H7 (cell line): ENCODE measurements around the gene CAMKK1. TPM values are rescaled to one million over a fixed set of nuclear protein-coding genes. Genes with fewer than 3 reads are reported as not detected.

ENCODE experiments used
- DNase-seq: peaks from one replicate; pipeline ENCODE4 v3.0.0; 2012
- H3K27me3 ChIP-seq: 2 replicates; pipeline ENCODE4 v1.6.0; 2011; ENCODE audit warnings: mild to moderate bottlenecking, low read length; ENCODE audit not compliant: control insufficient read depth, insufficient read depth
- H3K36me3 ChIP-seq: replicated peaks from 2 replicates; pipeline ENCODE4 v1.5.1; 2011; ENCODE audit warnings: low read length; ENCODE audit not compliant: control insufficient read depth, insufficient read depth
- H3K4me3 ChIP-seq: 2 replicates; pipeline ENCODE4 v1.5.1; 2011; ENCODE audit warnings: low read depth, mild to moderate bottlenecking, control low read depth, low read length, moderate library complexity; ENCODE audit not compliant: insufficient read depth
- total RNA-seq: library from RNA; depleted of rRNA; stranded (reverse); fragments of >200 nt; shearing (Covaris generic); gene quantifications from 2 replicates; pipeline ENCODE4 v1.2.3, GENCODE V29; 2014

The CAMKK1 gene
- total RNA-seq, 1 experiment from 2014 or later: 6.0 TPM

DNA sequence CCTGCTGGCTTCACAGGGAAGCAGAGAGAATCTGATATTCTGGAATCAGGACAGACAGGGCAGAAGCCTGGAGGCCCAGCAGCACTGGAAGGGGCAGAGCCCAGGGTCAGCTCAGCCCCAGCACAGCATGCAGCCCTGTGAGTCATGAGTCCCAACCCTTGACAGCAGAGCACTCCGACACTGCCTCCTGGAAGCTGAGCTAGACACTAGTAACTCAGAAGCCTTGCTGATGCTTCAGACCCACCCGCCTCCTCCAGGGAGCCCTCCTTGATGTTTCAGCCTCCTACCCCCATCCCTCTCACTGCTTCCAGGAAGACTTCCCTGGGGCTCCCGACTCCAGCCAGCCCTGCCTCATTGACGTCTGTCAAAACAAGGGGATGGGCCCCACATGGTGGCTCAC is 6.9 kb downstream of the CAMKK1 start:
- Histone ChIP-seq H3K4me3 (no peak overlapping the region), H3K27me3 (no peaks in the 10 kb centered on the region)
- no peak for DNase-seq

DNA sequence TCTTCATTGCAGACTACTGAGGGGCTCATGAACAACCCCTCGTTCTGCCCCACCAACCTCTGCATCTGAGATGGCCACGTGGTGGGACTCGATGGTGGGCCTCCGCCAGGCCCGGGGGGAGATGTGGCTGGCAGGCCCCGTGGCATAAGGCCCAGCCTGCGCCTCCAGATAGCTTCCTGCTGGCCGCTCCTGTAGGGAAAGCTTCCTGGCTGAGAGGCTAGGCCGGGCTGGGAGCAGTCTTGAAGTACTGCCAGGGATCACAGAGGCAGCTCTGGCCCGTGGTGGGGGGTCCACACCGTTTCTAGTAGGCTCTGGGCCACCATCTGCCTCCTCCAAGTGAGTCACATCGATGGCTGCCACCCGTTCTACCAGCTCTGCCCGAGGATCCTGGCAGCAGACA is 7.6 kb downstream of the CAMKK1 start:
- DNase-seq: no peak
- Histone ChIP-seq H3K4me3 (no peak overlapping the region), H3K27me3 (no peaks in the 10 kb centered on the region), H3K36me3 (peaks cover 4% of the 10 kb centered on the region; the same call in 1 of the 2 replicates)

More for the DNA sequence above, 6.9 kb downstream of the CAMKK1 start:
- peaks cover 4% of the 10 kb centered on the region; the same call in 1 of the 2 replicates for H3K36me3 ChIP-seq

DNA sequence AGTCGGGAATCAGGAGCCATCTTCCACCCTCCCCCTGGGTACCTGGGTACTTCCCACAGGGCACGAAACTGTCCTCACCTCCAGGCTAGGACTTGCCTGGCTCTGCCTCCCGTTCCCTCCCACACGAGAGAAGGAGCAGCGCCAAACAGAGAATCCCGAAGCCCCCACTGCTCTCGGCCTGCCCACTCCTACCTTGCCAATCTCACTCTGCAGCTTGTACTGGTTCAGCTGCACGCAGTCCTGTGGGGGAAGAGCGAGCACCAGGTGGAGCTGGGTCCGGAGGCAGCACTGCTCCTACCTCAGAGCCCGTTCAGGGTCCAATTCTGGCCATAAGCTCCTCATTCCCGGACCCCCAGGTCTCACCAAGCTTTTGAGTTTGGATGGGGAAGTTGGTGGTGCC is 8.7 kb downstream of the CAMKK1 start:
- no peak overlapping the region for H3K4me3 ChIP-seq
- H3K36me3 ChIP-seq: peaks cover 4% of the 10 kb centered on the region; the same call in 1 of the 2 replicates
- no peak for DNase-seq
- no peaks in the 10 kb centered on the region for H3K27me3 ChIP-seq

GRCh38 chr17:3882276-3882675 is 10.6 kb downstream of the CAMKK1 start:
- no peak for DNase-seq
- Histone ChIP-seq H3K36me3 (peaks cover 4% of the 10 kb centered on the region), H3K27me3 (no peaks in the 10 kb centered on the region), H3K4me3 (no peak overlapping the region)

- no peak overlapping the region for H3K4me3 ChIP-seq
- no peaks in the 10 kb centered on the region for H3K27me3 ChIP-seq
- no peak for DNase-seq
- peaks cover 4% of the 10 kb centered on the region for H3K36me3 ChIP-seq
These were observed 11.9 kb downstream of the CAMKK1 start for GRCh38 chr17:3880983-3881382.

- no peak for DNase-seq
- no peak overlapping the region for H3K4me3 ChIP-seq
- no peaks in the 10 kb centered on the region for H3K27me3 ChIP-seq
- H3K36me3 ChIP-seq: peaks cover 1% of the 10 kb centered on the region
These were observed 13.0 kb downstream of the CAMKK1 start for GRCh38 chr17:3879591-3880417.

DNA sequence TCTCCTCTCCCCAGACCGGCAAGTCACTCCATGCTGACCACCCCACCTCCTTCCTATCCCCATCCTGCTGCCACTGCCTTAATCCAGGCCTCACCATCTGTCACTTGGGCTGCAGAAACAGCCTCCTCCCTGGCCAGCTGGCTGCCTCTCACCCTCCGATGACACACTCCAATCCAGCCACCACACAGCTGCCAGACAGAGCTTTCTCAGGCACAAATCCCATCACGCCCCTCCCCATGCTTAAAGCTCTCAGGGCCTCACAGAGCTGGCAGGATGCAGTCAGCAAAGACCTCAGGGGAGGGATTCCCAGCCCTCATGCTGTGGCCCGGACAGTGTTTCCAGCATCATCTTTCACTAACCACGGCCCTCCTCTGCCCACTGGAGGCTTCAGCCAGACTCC is 13.7 kb downstream of the CAMKK1 start:
- no peak for DNase-seq
- no peak overlapping the region for H3K4me3 ChIP-seq
- no peaks in the 10 kb centered on the region; the same call in none of the 2 replicates for H3K36me3 ChIP-seq
- H3K27me3 ChIP-seq: no peaks in the 10 kb centered on the region

- Histone ChIP-seq H3K4me3 (no peak overlapping the region), H3K27me3 (no peaks in the 10 kb centered on the region), H3K36me3 (peaks cover 3% of the 10 kb centered on the region)
- DNase-seq: no peak
These were observed 15.6 kb downstream of the CAMKK1 start for GRCh38 chr17:3877220-3877619.

DNA sequence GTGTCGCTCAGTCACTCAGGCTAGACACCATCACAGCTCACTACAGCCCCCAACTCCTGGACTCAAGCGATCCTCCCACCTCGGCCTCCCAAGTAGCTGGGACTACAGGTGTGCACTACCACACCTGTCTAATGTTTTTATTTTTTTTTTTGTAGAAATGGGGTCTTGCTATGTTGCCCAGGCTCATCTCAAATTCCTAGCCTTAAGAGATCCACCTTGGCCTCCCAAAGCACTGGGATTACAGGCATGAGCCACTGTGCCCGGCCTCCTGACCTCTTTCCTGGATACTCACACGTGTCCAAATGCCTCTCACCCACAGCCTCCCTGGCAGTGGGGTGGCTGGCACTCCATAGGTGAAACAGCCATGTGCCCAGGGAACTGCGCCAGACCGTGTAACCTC is 17.5 kb downstream of the CAMKK1 start:
- Histone ChIP-seq H3K36me3 (peaks cover 6% of the 10 kb centered on the region), H3K4me3 (no peak overlapping the region), H3K27me3 (no peaks in the 10 kb centered on the region)
- DNase-seq: no peak

DNA sequence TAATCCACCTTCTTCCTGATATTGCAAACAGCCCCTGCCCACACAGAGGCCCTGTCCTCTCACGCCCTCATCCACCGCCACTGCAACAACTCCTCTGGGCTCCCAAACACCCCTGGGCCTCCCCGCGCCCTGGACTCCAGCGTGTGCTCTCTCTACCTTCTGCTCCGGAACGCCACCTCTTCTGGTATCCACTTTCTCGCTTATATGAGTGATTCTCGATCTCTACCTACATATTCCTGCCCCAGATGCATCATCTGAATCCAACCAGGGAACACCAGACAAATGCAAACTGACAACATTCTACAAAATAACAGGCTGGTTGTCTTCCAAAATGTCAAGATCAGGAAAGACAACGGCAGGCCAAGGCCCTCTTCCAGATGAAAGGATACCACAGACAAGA is 19.0 kb downstream of the CAMKK1 start:
- peaks cover 6% of the 10 kb centered on the region for H3K36me3 ChIP-seq
- DNase-seq: no peak
- H3K27me3 ChIP-seq: no peaks in the 10 kb centered on the region
- H3K4me3 ChIP-seq: no peak overlapping the region

- Histone ChIP-seq H3K36me3 (peaks cover 6% of the 10 kb centered on the region), H3K4me3 (no peak overlapping the region), H3K27me3 (no peaks in the 10 kb centered on the region)
- DNase-seq: no peak
These were observed 22.0 kb downstream of the CAMKK1 start for GRCh38 chr17:3870871-3871306.

DNA sequence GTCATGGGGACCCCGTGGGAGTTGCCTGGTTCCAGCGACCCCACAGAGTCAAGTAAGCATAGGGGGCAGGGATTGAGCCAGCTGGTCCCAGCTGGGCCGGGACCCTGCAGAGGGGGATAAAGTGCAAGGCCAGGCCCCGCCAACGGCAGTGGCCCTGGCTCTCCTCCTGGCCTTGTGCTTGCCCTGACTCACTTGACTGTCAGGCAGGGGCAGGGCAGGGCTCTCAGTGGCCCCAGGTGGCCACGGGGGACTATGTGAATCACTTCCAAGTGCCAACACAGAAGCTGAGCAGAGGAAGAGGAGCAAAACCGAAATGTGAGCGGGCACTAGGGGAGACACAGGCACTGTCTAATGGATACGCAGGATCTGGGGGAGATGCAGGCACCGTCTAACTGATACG is 25.2 kb downstream of the CAMKK1 start:
- H3K36me3 ChIP-seq: peaks cover 4% of the 10 kb centered on the region; the same call in 1 of the 2 replicates
- no peak overlapping the region for H3K4me3 ChIP-seq
- no peaks in the 10 kb centered on the region for H3K27me3 ChIP-seq
- no peak for DNase-seq

GRCh38 chr17:3867106-3867505 is 25.7 kb downstream of the CAMKK1 start:
- Histone ChIP-seq H3K27me3 (no peaks in the 10 kb centered on the region), H3K4me3 (no peak overlapping the region), H3K36me3 (peaks cover 2% of the 10 kb centered on the region; the same call in 1 of the 2 replicates)
- DNase-seq: no peak

DNA sequence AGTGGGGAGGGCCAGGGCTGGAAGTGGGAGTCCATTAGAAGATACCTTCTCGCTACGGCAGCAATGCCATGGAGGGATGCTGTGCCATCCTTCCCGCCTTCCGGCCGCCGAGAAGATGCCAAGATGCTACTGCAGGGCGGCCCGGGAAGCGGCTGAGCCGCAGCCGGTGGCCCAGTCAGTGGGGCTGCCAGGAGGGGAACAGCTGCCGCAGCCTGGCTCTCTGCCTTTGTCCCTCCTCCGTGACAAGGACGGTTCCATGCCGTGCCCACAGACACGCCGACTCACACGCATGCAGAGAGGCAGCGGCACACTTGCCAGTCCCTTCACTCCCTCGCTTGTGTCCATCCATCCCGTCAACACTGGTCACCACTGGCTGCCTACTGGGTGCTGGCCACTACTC is 26.6 kb downstream of the CAMKK1 start:
- Histone ChIP-seq H3K36me3 (peaks cover 1% of the 10 kb centered on the region), H3K4me3 (no peak overlapping the region), H3K27me3 (no peaks in the 10 kb centered on the region)
- no peak for DNase-seq

- DNase-seq: no peak
- Histone ChIP-seq H3K4me3 (no peak overlapping the region), H3K36me3 (peaks cover 4% of the 10 kb centered on the region), H3K27me3 (no peaks in the 10 kb centered on the region)
These were observed 27.7 kb downstream of the CAMKK1 start for GRCh38 chr17:3865176-3865575.
